Upper lobe of left lung (tissue), 6 donors: ENCODE data around the gene GUCD1. TPM values are rescaled to one million over a fixed set of nuclear protein-coding genes. Genes with fewer than 3 reads are reported as not detected.

Experiments
- ATAC-seq, 2 donors: fragments of 200-7000 bp; cut with Tn5 transposase; one replicate each; pipeline ENCODE4 v1.9.1; 2022; ENCODE audit warnings: mild to moderate bottlenecking in 2 of 2, moderate library complexity in 2 of 2; ENCODE audit not compliant: low FRiP score in 2 of 2
- DNase-seq, 2 donors: peaks; one replicate each; pipeline ENCODE4 v3.0.0-alpha.2; 2019 to 2020
- H3K27ac ChIP-seq, 4 donors: fragments of 200-600 bp; sonication (generic); one replicate each; pipeline ENCODE4 v1.5.1; 2016 to 2019
- H3K27me3 ChIP-seq, 4 donors: fragments of 200-600 bp; sonication (generic); one replicate each; pipeline ENCODE4 v1.5.1; 2017 to 2019
- H3K36me3 ChIP-seq, 4 donors: fragments of 200-600 bp; sonication (generic); one replicate each; pipeline ENCODE4 v1.5.1; 2016 to 2019
- H3K4me1 ChIP-seq, 4 donors: fragments of 200-600 bp; sonication (generic); one replicate each; pipeline ENCODE4 v1.5.1; 2018 to 2019
- H3K4me3 ChIP-seq, 4 donors: fragments of 200-600 bp; sonication (generic); one replicate each; pipeline ENCODE4 v1.5.1; 2017 to 2019; ENCODE audit warnings: mild to moderate bottlenecking in 2 of 4, moderate library complexity in 1 of 4
- H3K9me3 ChIP-seq, 4 donors: fragments of 200-600 bp; sonication (generic); one replicate each; pipeline ENCODE4 v1.5.1; 2018 to 2019
- EP300 ChIP-seq, 4 donors: sonication (generic); formaldehyde crosslinking; IDR thresholded peaks; one replicate each; pipeline ENCODE4 v1.5.1; 2017; ENCODE audit warnings: antibody characterized with exemption in 4 of 4, control low read depth in 2 of 4
- POLR2A ChIP-seq, 4 donors: fragments of 450-650 bp; IDR thresholded peaks; one replicate each; pipeline ENCODE4 v1.5.1; 2016 to 2017; ENCODE audit warnings: antibody characterized with exemption in 4 of 4, mild to moderate bottlenecking in 2 of 4
- POLR2AphosphoS5 ChIP-seq, 2 donors: sonication (generic); formaldehyde crosslinking; IDR thresholded peaks; one replicate each; pipeline ENCODE4 v1.5.1; 2017; ENCODE audit warnings: antibody characterized with exemption in 2 of 2
- WGBS, 2 donors: methylation state at CpG; one replicate each; pipeline ENCODE4 v1.1.5; 2017 to 2018; 5-methylcytosine and 5-hydroxymethylcytosine counted together
- total RNA-seq, 6 donors: library from RNA; depleted of rRNA in 4 of 6; stranded (reverse); fragments of >200 nt in 4 of 6; gene quantifications; one replicate each; pipeline versions ENCODE4 v1.1.0 to v1.2.1, GENCODE V29; 2016 to 2021
- TF ChIP-seq, protein P1 (sequence below), 6 experiments: fragments of 450-650 bp in 4 of 6; fragments of 200-600 bp in 2 of 6; sonication (generic) in 2 of 6; IDR thresholded peaks; one replicate each; pipeline ENCODE4 v1.5.1; 2016 to 2019; ENCODE audit warnings: antibody characterized with exemption in 6 of 6
- donor health status: DM: no; HTN: no; CAD: no; lungs with moderate emphysema.
- donor health status: DM: no; HTN: yes; CAD: no; lungs with severe emphysema.

The GUCD1 gene
- total RNA-seq, 6 donors from 2014 or later, result 77.5 to 231 (median 160) TPM

DNA sequence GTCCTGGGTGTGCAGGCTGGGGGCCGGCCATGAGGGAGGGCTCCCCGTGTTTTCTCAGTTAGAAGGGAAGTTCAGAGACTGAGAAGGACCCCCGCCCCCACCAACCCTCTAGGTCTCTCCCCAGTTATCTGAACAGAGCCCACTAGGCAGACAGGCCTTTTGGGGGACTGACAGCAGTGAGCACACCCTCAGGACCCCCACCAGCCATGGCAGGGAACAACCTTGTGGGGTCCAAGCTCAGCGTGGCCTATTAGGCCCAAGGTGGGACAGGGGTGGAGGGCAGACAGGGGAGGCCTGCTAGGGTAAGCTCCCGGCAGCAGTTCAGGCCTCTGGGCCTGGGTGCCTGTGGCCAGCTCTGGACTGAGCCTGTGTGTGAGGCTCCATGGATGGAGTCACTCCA is 32.3 kb upstream of the GUCD1 start:
- no peaks in the 10 kb centered on the region for H3K27me3 ChIP-seq
- TF ChIP-seq EP300 (IDR thresholded peaks at IDR 0.05) (no peak), POLR2AphosphoS5 (IDR thresholded peaks at IDR 0.05) (no peak), POLR2A (IDR thresholded peaks at IDR 0.05) (no peak)
- TF ChIP-seq, protein P1, sequence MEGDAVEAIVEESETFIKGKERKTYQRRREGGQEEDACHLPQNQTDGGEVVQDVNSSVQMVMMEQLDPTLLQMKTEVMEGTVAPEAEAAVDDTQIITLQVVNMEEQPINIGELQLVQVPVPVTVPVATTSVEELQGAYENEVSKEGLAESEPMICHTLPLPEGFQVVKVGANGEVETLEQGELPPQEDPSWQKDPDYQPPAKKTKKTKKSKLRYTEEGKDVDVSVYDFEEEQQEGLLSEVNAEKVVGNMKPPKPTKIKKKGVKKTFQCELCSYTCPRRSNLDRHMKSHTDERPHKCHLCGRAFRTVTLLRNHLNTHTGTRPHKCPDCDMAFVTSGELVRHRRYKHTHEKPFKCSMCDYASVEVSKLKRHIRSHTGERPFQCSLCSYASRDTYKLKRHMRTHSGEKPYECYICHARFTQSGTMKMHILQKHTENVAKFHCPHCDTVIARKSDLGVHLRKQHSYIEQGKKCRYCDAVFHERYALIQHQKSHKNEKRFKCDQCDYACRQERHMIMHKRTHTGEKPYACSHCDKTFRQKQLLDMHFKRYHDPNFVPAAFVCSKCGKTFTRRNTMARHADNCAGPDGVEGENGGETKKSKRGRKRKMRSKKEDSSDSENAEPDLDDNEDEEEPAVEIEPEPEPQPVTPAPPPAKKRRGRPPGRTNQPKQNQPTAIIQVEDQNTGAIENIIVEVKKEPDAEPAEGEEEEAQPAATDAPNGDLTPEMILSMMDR (IDR thresholded peaks at IDR 0.05), result no peak
- DNase-seq (no peak), ATAC-seq (no peak)
- H3K36me3 ChIP-seq, result peaks cover 0 to 22% (median 7%) of the 10 kb centered on the region in 4 donors
- H3K4me1 ChIP-seq, result peaks cover 5 to 20% (median 12%) of the 10 kb centered on the region in 4 donors
- H3K9me3 ChIP-seq, result no peaks in the 10 kb centered on the region
- 73 to 81% methylated on average over 3 to 4 of the region's 5 CpGs for WGBS, 2 donors
- no peak overlapping the region for H3K4me3 ChIP-seq
- H3K27ac ChIP-seq, result no peak overlapping the region

DNA sequence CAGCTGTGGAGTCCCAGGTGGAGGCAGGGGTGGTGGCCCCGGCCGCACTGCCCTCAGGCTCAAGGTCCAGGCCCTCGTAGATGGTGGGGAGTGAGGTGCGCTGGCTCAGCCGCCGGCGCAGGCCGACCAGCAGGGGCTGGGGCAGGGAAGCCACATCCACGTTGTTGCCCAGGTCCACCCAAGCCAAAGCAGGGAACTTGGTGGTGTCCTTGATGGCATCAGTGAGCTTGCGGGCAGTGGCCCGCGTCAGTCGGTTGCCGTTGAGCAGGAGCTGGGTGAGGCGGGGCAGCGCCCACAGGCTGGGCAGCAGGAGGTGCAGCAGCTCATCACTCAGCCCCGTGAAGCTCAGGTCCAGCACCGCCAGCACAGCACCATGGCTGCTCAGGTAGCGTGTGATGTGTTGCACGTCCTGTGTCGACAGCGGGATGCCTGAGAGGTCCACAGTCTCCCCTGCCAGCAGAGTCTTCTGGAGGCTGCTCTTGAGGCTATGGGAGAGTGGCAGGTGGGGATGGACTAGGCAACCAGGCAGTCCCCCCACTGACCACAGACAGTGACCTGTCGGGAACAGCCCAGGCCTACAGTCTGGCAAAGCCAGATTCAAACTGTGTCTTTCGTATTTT is 31.1 kb upstream of the GUCD1 start:
- peak in 1 of 2 donors; percentile 80 for DNase-seq
- Histone ChIP-seq H3K4me1 (peaks cover 3 to 13% (median 10%) of the 10 kb centered on the region in 4 donors), H3K27me3 (no peaks in the 10 kb centered on the region), H3K36me3 (peaks cover 0 to 22% (median 7%) of the 10 kb centered on the region in 4 donors), H3K27ac (no peak overlapping the region), H3K9me3 (no peaks in the 10 kb centered on the region), H3K4me3 (no peak overlapping the region)
- ATAC-seq, result no peak
- no peak for TF ChIP-seq EP300 (IDR thresholded peaks at IDR 0.05)
- TF ChIP-seq POLR2AphosphoS5 (IDR thresholded peaks at IDR 0.05), result no peak
- TF ChIP-seq, protein P1 (IDR thresholded peaks at IDR 0.05), result no peak
- TF ChIP-seq POLR2A (IDR thresholded peaks at IDR 0.05), result no peak
- WGBS, 2 donors, result 90 to 95% methylated on average over 7 to 20 of the region's 24 CpGs

DNA sequence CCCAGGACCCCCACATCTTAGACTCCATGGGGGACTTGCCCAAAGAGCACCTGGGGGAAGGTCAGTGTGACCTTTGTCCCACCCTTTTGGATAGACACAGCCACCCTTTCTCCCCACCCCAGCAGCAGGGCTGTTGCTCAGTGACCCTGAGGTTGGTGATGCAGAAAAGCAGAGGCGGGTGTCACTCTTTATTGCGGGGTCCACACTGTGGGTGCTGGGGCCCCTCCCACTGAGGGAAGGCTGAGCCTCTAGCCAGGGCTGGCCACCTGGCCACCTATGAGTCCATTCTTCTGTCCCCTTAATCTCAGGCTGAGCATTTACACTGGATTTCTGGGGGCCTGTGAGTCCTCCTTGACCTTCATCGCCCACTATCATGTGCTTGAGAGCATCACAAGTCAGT is 30.5 kb upstream of the GUCD1 start:
- Histone ChIP-seq H3K4me3 (no peak overlapping the region), H3K9me3 (no peaks in the 10 kb centered on the region), H3K4me1 (peaks cover 3 to 13% (median 10%) of the 10 kb centered on the region in 4 donors), H3K27ac (no peak overlapping the region), H3K36me3 (peaks cover 0 to 22% (median 7%) of the 10 kb centered on the region in 4 donors), H3K27me3 (no peaks in the 10 kb centered on the region)
- 88 to 97% methylated on average over 1 to 3 of the region's 3 CpGs for WGBS, 2 donors
- ATAC-seq (no peak), DNase-seq (no peak)
- TF ChIP-seq POLR2AphosphoS5 (IDR thresholded peaks at IDR 0.05) (no peak), POLR2A (IDR thresholded peaks at IDR 0.05) (no peak), EP300 (IDR thresholded peaks at IDR 0.05) (no peak)
- TF ChIP-seq, protein P1 (IDR thresholded peaks at IDR 0.05), result no peak

DNA sequence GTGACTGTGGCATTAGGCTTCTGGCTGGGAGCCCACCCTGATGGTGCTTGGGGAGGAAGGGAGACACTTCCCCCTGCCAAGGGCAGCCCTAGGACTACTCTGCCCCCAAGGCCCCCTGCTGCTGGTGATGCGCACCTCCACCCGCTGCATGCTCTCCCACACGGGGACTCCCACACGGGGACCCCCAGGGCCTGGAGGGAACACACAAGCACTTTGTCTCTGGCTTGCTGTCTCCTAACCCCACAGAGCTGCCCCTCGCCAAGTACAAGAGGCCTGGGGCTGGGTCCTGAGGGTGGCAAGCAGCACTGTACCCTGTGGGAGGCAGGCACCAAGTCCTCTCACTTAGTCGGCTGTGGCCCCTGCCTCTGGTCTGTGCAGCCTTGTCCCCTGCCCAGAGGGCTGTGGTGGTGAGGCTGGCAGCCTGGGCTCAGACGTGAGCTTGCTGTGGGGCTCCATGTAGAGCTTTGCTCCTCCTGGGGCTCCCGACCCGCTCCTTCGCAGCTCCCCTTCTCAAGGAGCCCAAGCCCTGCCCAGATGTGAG is 30.0 kb upstream of the GUCD1 start:
- no peaks in the 10 kb centered on the region for H3K9me3 ChIP-seq
- no peak for ATAC-seq
- peaks cover 0 to 22% (median 7%) of the 10 kb centered on the region in 4 donors for H3K36me3 ChIP-seq
- DNase-seq, result no peak
- no peak for TF ChIP-seq POLR2A (IDR thresholded peaks at IDR 0.05)
- TF ChIP-seq EP300 (IDR thresholded peaks at IDR 0.05), result no peak
- no peak for TF ChIP-seq POLR2AphosphoS5 (IDR thresholded peaks at IDR 0.05)
- TF ChIP-seq, protein P1 (IDR thresholded peaks at IDR 0.05), result no peak
- H3K4me1 ChIP-seq, result peaks cover 3 to 13% (median 10%) of the 10 kb centered on the region in 4 donors
- 88 to 98% methylated on average over 6 to 9 of the region's 10 CpGs for WGBS, 2 donors
- H3K4me3 ChIP-seq, result no peak overlapping the region
- H3K27ac ChIP-seq, result no peak overlapping the region
- no peaks in the 10 kb centered on the region for H3K27me3 ChIP-seq
